GM12892 (cell line): Measurements from ENCODE around the gene MRPL24.
A peak's percentile ranks its signal among the peaks of the same experiment; 100 is the strongest.

Source experiments
- DNase-seq: peaks from one replicate; pipeline ENCODE4 v3.0.0; 2011; ENCODE audit not compliant: insufficient read length
- FAIRE-seq: peaks from 2 replicates; lab custom pipeline; 2011; peaks lifted over from hg19 to GRCh38; lab: Jason Lieb, UNC
- POLR2A ChIP-seq: IDR thresholded peaks from 2 replicates; pipeline ENCODE4 v1.6.1; 2011; ENCODE audit warnings: low read depth, low read length, control low read depth
- POLR2AphosphoS5 ChIP-seq: IDR thresholded peaks from 2 replicates; pipeline ENCODE4 v1.6.1; 2011; ENCODE audit warnings: low read depth, low read length, control low read depth
- TAF1 ChIP-seq: IDR thresholded peaks from 2 replicates; pipeline ENCODE4 v1.6.1; 2011; ENCODE audit warnings: low read depth, mild to moderate bottlenecking, control low read depth, low read length, borderline replicate concordance

MRPL24 gene

DNA sequence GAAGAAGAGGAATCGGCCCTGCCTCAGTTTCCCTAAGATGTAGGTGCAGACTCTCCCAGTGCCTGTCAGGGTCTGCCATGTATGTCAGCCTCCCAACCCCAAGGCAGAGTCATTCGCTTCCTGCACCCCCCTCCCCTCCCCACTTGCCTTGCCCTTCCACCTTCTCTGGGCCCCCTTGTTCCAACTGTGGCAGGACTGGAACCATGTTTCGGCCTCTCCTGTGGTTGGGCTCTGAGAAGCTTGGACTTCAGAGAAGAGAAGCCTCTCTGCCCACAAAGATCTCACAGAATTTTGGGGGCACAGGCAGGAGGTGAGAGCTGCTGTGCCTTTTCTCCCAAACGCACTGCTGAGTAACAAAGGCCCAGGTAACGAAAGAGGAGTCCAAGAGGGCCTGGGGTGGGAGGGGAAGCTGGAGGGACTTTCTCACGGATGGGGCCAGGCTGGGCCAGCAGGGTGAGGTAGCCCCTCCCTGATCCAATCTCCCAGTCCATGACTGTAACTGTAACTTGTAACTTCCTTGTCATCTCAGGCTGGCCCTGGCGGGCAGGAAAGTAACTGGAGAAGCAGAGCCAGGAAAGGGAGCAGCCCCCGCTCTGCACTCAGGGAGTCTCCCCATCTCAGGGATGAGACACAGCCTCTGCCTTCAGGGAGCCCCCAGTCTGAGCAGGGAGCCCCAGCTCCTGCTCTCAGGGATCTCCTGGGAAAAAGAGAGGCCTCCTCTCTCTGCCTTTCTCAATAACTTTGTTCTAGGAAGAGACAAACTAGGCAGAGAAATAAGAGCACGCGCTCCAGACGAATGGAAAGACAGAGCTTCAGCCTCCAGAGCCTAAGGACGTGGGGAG is 46.8 kb downstream of the MRPL24 start:
- TF ChIP-seq POLR2AphosphoS5 (no peak), TAF1 (no peak), POLR2A (no peak)
- FAIRE-seq (no peak), DNase-seq (no peak)

DNA sequence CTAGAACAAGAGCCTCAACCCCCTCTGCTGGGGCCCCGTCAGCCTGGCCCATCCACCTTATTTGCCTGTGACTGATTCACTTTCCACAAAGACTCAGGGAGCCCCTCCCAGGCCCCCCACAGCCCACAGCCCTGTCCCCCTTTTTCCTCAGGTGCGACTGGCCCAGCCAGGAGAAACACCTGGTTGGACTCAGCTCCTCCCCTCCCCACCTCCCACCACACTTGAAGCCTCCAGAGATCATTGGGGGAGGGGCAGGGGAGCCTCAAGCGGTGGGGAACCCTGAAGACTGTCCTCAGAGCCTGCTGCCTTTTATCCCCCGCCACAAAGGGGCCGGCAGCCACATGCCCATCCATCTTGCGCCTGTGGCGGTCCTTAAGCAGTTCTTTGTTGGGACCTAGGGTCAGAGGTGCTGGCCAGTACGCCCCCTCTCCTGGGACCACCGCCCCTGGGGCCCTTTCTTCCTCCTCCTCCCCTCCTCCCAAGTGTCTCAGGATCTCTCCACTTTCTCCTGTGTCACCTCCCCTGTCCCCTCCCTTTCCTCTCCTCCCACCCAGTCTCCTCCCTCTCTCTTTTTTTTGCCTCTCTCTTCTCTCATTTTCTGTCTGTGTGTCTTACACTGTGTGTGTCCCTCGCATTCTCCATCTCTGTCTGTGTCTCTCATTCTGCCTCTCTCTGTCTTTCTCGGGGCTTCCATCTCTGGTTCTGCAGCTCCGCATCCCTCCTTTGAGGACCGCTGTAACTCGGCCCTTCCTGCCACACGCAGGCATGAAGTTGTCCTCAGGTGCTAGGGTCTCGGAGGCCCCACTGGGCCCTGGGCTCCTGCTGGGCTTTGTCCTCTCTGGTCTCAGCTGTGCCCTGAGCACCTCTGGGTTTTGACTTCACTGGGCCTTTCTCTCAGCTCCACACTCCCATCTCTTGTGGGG is 47.7 kb downstream of the MRPL24 start:
- TF ChIP-seq POLR2AphosphoS5, result no peak
- TF ChIP-seq TAF1, result no peak
- no peak for TF ChIP-seq POLR2A
- no peak for FAIRE-seq
- DNase-seq, result no peak

DNA sequence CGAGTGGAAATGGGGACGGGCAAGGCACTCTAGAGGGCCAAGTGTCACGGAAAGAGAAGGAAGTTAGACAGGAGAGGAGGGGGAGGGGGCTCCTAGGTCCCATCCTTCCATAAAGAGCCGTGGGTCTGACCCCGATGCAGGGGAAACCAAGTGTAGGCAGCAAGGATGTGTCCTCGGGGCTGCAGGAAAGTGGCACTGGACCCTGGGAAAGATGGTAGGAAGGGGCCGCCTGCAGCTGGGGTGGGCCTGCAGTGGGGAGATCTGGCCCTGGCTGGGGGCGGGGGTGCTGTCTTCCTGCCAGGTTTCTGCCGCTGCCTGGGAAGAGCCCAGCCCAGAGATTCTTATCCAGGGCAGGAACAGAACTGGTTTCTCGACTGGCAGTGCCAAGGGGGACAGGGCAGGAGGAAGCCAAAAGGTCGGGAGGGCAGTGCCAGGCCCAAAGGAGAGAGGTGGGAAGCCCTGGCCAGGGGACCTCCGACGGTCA is 48.4 kb downstream of the MRPL24 start:
- FAIRE-seq (no peak), DNase-seq (no peak)
- TF ChIP-seq POLR2AphosphoS5 (no peak), POLR2A (no peak), TAF1 (no peak)

DNA sequence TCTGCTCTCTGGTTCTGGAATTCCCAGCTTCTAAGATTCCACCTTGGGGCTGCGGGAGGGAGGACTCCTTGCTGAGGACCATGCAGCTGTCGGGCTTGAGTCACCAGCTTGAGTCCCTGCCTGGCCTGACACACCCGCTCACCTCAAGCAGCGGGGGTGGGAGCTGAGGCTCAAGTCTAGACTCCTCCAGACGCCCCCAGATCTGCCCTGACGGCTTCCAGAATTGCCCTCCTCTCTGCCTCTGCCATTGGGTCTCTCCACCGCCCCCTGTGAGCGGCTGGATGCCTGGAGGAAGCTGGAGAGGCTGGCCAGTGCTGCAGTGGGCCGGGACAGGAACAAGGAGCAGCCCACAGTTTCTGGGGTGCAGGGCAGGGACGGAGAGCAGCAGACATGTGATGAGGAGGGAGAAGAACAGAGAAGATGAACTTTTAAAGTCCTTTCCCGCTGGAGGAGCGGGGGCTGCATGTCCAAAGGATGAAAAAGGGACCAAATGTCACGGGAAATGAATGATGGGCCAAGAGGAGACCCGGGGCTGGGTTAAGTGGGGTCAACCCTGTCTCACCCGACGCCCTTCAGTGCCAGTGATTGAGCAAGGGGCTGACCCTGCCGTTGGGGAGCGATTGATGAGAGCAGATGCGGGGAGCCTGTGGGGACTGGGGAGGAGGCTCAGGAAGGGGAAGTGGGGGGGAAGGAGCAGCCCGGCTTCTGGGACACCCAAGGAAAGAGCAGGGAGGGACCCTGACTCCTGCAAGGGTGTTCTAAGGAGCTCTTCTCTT is 49.0 kb downstream of the MRPL24 start:
- DNase-seq (no peak), FAIRE-seq (no peak)
- TF ChIP-seq POLR2A (no peak), TAF1 (no peak), POLR2AphosphoS5 (no peak)

DNA sequence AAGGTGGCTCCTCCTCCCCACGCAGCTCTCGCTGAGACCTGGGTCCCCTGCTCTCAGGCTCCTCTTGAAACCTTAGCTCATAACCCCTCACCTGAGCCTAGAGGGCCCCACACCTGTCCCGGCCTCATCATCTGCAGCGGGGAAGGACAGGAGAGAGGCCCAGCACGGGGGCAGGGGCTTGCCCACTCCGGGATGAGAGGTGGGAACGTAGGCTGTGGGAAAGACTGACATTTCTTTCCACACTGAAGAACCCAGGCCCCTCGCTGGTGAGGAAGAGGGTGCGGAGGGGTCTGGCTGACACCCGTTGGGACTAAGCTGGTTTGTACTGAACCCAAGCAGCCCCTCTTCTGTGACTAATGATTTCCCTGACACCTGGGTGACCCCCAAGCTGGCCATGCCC is 49.7 kb downstream of the MRPL24 start:
- no peak for DNase-seq
- no peak for FAIRE-seq
- TF ChIP-seq TAF1 (no peak), POLR2A (no peak), POLR2AphosphoS5 (no peak)

DNA sequence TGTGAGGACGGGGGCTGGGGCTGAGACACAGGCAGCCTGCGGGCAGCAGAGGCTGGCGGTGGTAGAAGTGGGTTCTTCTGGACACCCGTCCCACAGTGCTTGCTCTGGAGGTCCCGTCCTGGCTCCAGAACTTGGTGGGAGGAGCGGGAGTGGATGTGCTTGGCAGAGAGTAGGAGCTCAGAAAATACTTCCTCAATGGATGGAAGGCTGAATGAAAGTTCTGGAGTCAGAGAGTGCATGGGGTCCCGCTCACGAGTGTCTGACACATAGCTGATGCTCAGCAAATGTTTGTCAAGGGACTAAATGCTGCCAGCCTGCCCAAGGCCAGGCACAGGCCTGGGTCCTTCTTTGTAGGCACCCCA is 50.2 kb downstream of the MRPL24 start:
- no peak for DNase-seq
- FAIRE-seq, result no peak
- TF ChIP-seq POLR2AphosphoS5, result no peak
- no peak for TF ChIP-seq TAF1
- no peak for TF ChIP-seq POLR2A

DNA sequence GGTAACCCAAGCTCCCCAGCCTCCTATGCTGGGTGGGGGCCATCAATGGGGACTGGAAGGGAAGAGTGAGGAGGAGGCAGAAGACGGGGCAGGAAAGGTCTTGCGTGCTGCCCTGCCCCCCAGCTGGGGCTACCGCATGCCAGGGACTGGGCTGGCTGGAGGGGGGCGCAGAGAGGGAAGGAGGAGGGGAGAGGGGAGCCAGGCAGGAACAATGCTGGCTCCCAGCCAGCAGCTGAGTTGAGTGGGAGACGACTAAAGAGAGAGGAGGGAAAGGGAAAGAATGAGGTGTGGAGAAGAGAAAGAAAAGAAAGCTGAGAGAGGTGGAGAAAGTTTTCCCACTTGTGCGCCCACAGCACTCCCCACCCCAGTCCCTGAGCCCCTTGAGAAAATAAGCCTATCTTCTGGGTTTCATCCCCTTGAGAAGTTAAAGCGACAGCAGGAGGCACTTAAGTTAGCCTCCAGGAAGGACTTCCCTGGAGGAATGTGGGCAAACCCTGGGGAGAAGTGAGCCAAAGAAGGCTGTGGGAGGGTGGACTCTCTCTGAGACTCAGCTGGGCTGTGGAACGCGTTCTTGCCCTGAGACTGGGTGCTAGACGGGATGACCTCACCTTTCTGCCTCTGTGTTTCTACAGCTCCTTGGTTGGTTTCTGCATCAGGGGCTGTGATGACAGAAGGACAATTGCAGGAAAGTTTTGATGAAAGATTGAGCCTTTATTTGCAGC is 50.8 kb downstream of the MRPL24 start:
- FAIRE-seq (no peak), DNase-seq (no peak)
- no peak for TF ChIP-seq POLR2AphosphoS5

DNA sequence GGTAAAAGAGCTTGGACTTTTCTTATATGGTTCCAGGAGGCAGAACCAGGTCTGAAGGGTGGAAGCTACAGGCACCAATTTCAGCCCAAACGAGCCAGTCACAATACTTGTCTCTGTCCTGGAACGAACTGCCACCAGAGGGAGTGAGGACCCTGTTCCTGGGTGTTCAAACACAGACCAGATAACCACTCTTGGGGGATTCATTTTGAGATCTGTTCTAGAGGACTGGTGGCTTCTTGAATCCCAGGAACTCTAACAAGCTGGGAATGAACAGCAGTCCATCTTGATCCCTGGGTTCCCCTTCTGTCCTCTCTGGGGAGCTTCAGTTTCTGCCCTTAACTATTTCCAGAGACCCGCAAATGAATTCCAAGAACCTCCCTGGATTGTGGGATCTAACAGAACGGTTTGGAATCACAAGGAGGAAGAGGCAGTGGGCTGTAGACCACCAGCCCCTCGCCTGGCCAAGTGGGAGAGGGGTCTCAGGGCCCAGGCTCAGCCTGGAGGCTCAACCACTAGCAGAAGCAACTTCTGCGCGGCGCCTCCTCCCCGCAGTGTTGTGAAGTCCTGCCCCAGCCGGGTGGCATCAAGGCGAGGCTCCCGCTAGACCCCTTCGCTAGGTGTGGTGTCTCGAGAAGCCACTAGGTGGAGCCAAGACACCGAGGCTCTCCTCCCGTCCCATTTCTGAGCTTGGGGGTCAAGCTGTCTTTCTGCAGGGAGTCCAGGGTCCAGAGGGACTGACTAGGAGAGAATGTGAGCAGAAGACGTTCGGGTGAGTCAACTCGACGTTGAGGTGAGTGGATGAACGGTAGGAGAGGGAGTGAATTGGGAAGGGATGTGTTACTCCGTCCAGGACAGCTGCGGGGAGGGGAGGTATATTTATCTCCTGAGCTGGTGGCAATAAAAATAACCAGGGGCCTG is 51.6 kb downstream of the MRPL24 start:
- FAIRE-seq, result peak; percentile 74
- peak; percentile 86 for DNase-seq
- TF ChIP-seq POLR2A (no peak), POLR2AphosphoS5 (no peak), TAF1 (no peak)
